HCT116 (cell line): ENCODE data around the gene MEGF6. TPM values are rescaled to one million over a fixed set of nuclear protein-coding genes. Genes with fewer than 3 reads are reported as not detected.

ENCODE experiments used
- ATAC-seq: fragments of 200-7000 bp; cut with Tn5 transposase; 2 replicates; pipeline ENCODE4 v1.9.1; 2020; ENCODE audit warnings: mild to moderate bottlenecking, moderate library complexity
- BruUV-seq: library from RNA; stranded (reverse); fragments of 400-500 nt; replicated peaks from 2 replicates; lab custom pipeline; 2021; lab: Mats Ljungman, UMichigan
- CTCF ChIA-PET: fragments of 300-600 bp; sonication (Branson Sonifier 250); formaldehyde crosslinking; loops from one replicate; lab custom pipeline; 2021; ENCODE audit warnings: antibody characterized with exemption; lab: Charles Lee
- POLR2A ChIA-PET: fragments of 300-600, 350-600 bp; sonication (Branson Sonifier 250); formaldehyde crosslinking; loops from one replicate; lab custom pipeline; 2021; ENCODE audit warnings: antibody characterized with exemption; lab: Charles Lee
- RAD21 ChIA-PET, 2 experiments: fragments of 300-600 bp; sonication (Branson Sonifier 250); formaldehyde crosslinking; loops; one replicate each; lab custom pipeline; 2023; ENCODE audit warnings: low total read pairs in 2 of 2; ENCODE audit not compliant: uncharacterized antibody in 2 of 2, unreplicated experiment in 2 of 2, low non-redundant PET in 1 of 2; lab: Charles Lee
- DNase-seq: peaks from one replicate; pipeline ENCODE4 v3.0.0-alpha.2; 2010; ENCODE audit warnings: low read depth, low spot score
- H2AFZ ChIP-seq: fragments of 200-600 bp; shearing (Covaris generic), sonication (generic); 2 replicates; pipeline ENCODE4 v1.6.1; 2017; ENCODE audit warnings: low read depth, mixed run types, mixed read lengths, antibody characterized with exemption, low read length; ENCODE audit not compliant: poor library complexity, severe bottlenecking
- H3K27ac ChIP-seq: 2 replicates; pipeline ENCODE4 v1.5.1; 2012; ENCODE audit warnings: low read depth, low read length
- H3K27me3 ChIP-seq: fragments of 200-600 bp; sonication (generic); 2 replicates; pipeline ENCODE4 v1.6.1; 2016; ENCODE audit warnings: mixed run types, low read length, mixed read lengths; ENCODE audit not compliant: insufficient read depth
- H3K36me3 ChIP-seq, 2 experiments: fragments of 200-500 bp in 1 of 2; fragments of 200-600 bp in 1 of 2; sonication (Bioruptor generic) in 1 of 2; sonication (generic) in 1 of 2; 2 replicates each; pipeline versions ENCODE4 v1.5.1 to v1.6.1; 2014 to 2016; ENCODE audit warnings: low read length in 2 of 2, inconsistent platforms in 1 of 2, mixed read lengths in 1 of 2, mixed run types in 1 of 2; ENCODE audit not compliant: insufficient read depth in 2 of 2, control insufficient read depth in 1 of 2
- H3K4me1 ChIP-seq, 2 experiments: fragments of 200-600 bp in 1 of 2; sonication (generic) in 1 of 2; 2 replicates each; pipeline versions ENCODE4 v1.5.1 to v1.6.1; 2012 to 2017; ENCODE audit warnings: low read length in 2 of 2, inconsistent platforms in 1 of 2, mild to moderate bottlenecking in 1 of 2, mixed read lengths in 1 of 2, mixed run types in 1 of 2, moderate library complexity in 1 of 2; ENCODE audit not compliant: insufficient read depth in 2 of 2, control insufficient read depth in 1 of 2
- H3K4me2 ChIP-seq: fragments of 200-600 bp; sonication (generic); 2 replicates; pipeline ENCODE4 v1.6.1; 2017; ENCODE audit warnings: mixed run types, low read length, mixed read lengths
- H3K4me3 ChIP-seq, 2 experiments: fragments of 200-600 bp in 1 of 2; sonication (generic) in 1 of 2; replicated peaks in 1 of 2; 2 replicates each; pipeline ENCODE4 v1.5.1; 2011 to 2016; ENCODE audit warnings: low read length in 2 of 2, control low read depth in 1 of 2, low read depth in 1 of 2, mild to moderate bottlenecking in 1 of 2, mixed read lengths in 1 of 2, mixed run types in 1 of 2
- H3K79me2 ChIP-seq: fragments of 200-600 bp; sonication (generic); 2 replicates; pipeline ENCODE4 v1.6.1; 2017; ENCODE audit warnings: mild to moderate bottlenecking, mixed run types, low read length, moderate library complexity, mixed read lengths; ENCODE audit not compliant: insufficient read depth
- H3K9ac ChIP-seq: fragments of 200-600 bp; sonication (generic); 2 replicates; pipeline ENCODE4 v1.6.1; 2016; ENCODE audit warnings: low read length, mixed read lengths
- H3K9me2 ChIP-seq: fragments of 200-600 bp; sonication (generic), shearing (Covaris generic); 2 replicates; pipeline ENCODE4 v1.6.1; 2017; ENCODE audit warnings: mixed run types, mild to moderate bottlenecking, moderate library complexity; ENCODE audit not compliant: insufficient read depth
- H3K9me3 ChIP-seq, 2 experiments: fragments of 200-500 bp in 1 of 2; fragments of 200-600 bp in 1 of 2; sonication (Bioruptor generic) in 1 of 2; sonication (generic) in 1 of 2; 2 replicates each; pipeline ENCODE4 v1.6.1; 2014 to 2017; ENCODE audit warnings: low read length in 2 of 2, mixed read lengths in 2 of 2, inconsistent platforms in 1 of 2, low read depth in 1 of 2, mild to moderate bottlenecking in 1 of 2, mixed run types in 1 of 2, moderate library complexity in 1 of 2; ENCODE audit not compliant: control insufficient read depth in 1 of 2, insufficient read depth in 1 of 2
- H4K20me1 ChIP-seq: fragments of 200-600 bp; sonication (generic), shearing (Covaris generic); 2 replicates; pipeline ENCODE4 v1.6.1; 2017; ENCODE audit warnings: mixed run types, mild to moderate bottlenecking, moderate library complexity; ENCODE audit not compliant: insufficient read depth
- CEBPB ChIP-seq: IDR thresholded peaks from 2 replicates; pipeline ENCODE4 v1.6.1; 2012; ENCODE audit warnings: low read depth
- EGR1 ChIP-seq: IDR thresholded peaks from 2 replicates; pipeline ENCODE4 v1.6.1; 2012; ENCODE audit warnings: low read depth
- JUND ChIP-seq: IDR thresholded peaks from 2 replicates; pipeline ENCODE4 v1.6.1; 2012
- POLR2A ChIP-seq: IDR thresholded peaks from 2 replicates; pipeline ENCODE4 v1.7.0; 2011; ENCODE audit warnings: borderline replicate concordance; ENCODE audit not compliant: insufficient read depth, insufficient read length; ENCODE audit errors: extremely low read depth
- POLR2AphosphoS5 ChIP-seq: IDR thresholded peaks from 2 replicates; pipeline ENCODE4 v1.6.1; 2011; ENCODE audit warnings: mild to moderate bottlenecking, low read depth, low read length, moderate library complexity
- SIN3A ChIP-seq: IDR thresholded peaks from 2 replicates; pipeline ENCODE4 v1.6.1; 2012; ENCODE audit warnings: low read depth
- SP1 ChIP-seq: IDR thresholded peaks from 2 replicates; pipeline ENCODE4 v1.6.1; 2012; ENCODE audit warnings: low read depth
- ZBTB33 ChIP-seq: IDR thresholded peaks from 2 replicates; pipeline ENCODE4 v1.6.1; 2011; ENCODE audit warnings: mild to moderate bottlenecking, low read length, moderate library complexity; ENCODE audit not compliant: insufficient replicate concordance; ENCODE audit errors: extremely low read depth
- ZNF274 ChIP-seq: fragments of 200-500 bp; sonication (Bioruptor generic); IDR thresholded peaks from 2 replicates; pipeline ENCODE4 v1.6.1; 2014; ENCODE audit warnings: mild to moderate bottlenecking, low read depth, low read length, inconsistent platforms
- intact Hi-C: fragments of 100-400 bp; cut with micrococcal nuclease; formaldehyde crosslinking; loops from 2 replicates; pipeline ENCODE4 v1.10.0; 2022
- total RNA-seq: library from RNA; stranded (reverse); gene quantifications from one replicate; pipeline ENCODE4 v1.2.1, GENCODE V29; 2021; ENCODE audit not compliant: unreplicated experiment
- TF ChIP-seq, protein P1 (sequence below): IDR thresholded peaks from 2 replicates; pipeline ENCODE4 v1.6.1; 2012; ENCODE audit warnings: low read depth

Gene MEGF6
- total RNA-seq, 1 experiment from 2014 or later: 47.6 TPM

DNA sequence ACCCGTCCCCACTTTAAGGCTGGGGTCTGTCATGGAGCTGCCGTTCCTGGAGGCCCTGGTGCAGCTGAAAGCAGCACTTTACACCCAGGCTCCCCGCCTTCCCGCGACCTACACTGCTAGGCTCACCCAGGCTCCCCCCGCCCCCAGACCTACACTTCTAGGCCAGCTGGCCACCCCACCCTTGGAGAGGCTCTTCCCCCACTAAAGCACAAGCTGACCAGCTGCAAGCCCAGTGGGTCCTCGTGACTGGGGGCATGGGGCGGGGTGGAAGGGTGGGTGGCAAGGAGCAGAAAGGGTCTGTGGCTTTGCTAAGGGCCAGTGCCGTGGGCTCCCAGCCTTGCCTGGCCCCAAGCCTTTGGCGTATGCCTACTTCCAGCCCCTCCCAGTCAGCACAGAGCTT is 166.6 kb downstream of the MEGF6 start:
- Histone ChIP-seq H3K36me3 (no peaks in the 10 kb centered on the region), H2AFZ (no peak overlapping the region), H4K20me1 (no peaks in the 10 kb centered on the region), H3K4me3 (no peak overlapping the region), H3K27me3 (peaks cover 5% of the 10 kb centered on the region; the same call in 1 of the 2 replicates), H3K27ac (no peak overlapping the region), H3K9ac (no peak overlapping the region), H3K4me1 (no peaks in the 10 kb centered on the region), H3K9me2 (no peaks in the 10 kb centered on the region), H3K4me2 (no peak overlapping the region), H3K79me2 (no peaks in the 10 kb centered on the region), H3K9me3 (no peaks in the 10 kb centered on the region)
- ChIA-PET RAD21 (no interaction called here), CTCF (no interaction called here), POLR2A (no interaction called here)
- TF ChIP-seq SP1 (no peak), EGR1 (no peak), JUND (no peak), ZBTB33 (no peak), SIN3A (no peak), POLR2A (no peak), CEBPB (no peak), ZNF274 (no peak), POLR2AphosphoS5 (no peak)
- TF ChIP-seq, protein P1, sequence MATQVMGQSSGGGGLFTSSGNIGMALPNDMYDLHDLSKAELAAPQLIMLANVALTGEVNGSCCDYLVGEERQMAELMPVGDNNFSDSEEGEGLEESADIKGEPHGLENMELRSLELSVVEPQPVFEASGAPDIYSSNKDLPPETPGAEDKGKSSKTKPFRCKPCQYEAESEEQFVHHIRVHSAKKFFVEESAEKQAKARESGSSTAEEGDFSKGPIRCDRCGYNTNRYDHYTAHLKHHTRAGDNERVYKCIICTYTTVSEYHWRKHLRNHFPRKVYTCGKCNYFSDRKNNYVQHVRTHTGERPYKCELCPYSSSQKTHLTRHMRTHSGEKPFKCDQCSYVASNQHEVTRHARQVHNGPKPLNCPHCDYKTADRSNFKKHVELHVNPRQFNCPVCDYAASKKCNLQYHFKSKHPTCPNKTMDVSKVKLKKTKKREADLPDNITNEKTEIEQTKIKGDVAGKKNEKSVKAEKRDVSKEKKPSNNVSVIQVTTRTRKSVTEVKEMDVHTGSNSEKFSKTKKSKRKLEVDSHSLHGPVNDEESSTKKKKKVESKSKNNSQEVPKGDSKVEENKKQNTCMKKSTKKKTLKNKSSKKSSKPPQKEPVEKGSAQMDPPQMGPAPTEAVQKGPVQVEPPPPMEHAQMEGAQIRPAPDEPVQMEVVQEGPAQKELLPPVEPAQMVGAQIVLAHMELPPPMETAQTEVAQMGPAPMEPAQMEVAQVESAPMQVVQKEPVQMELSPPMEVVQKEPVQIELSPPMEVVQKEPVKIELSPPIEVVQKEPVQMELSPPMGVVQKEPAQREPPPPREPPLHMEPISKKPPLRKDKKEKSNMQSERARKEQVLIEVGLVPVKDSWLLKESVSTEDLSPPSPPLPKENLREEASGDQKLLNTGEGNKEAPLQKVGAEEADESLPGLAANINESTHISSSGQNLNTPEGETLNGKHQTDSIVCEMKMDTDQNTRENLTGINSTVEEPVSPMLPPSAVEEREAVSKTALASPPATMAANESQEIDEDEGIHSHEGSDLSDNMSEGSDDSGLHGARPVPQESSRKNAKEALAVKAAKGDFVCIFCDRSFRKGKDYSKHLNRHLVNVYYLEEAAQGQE: no peak
- intact Hi-C loops: no loop called here
- ATAC-seq (no peak), DNase-seq (no peak)
- BruUV-seq: no TSS peak
